Activated naive CD4-positive, alpha-beta T cell treated with anti-CD3 and anti-CD28 coated beads, Interleukin-2, amount 50 U/mL, for 16 hours (primary cell): ENCODE measurements around the gene MUC20.
"Not testable (repeated sequence)": the region's sequence is repeated elsewhere in the genome, so short reads cannot be mapped to it uniquely, and the experiment has no call there.

Experiments
- DNase-seq: peaks from one replicate; pipeline ENCODE4 v3.0.0-alpha.2; 2020

Gene MUC20

GRCh38 chr3:195774917-195775316 is 54.1 kb downstream of the MUC20 start:
- DNase-seq = no peak

- DNase-seq = no peak
Measured at GRCh38 chr3:195777975-195778374, 57.2 kb downstream of the MUC20 start.

GRCh38 chr3:195781236-195781635 is 60.5 kb downstream of the MUC20 start:
- not testable (repeated sequence) for DNase-seq
